ENCODE data around the gene ING5. TPM values are rescaled to one million over a fixed set of nuclear protein-coding genes. Genes with fewer than 3 reads are reported as not detected.
"Not testable (repeated sequence)": the region's sequence is repeated elsewhere in the genome, so short reads cannot be mapped to it uniquely, and the experiment has no call there.

Gene ING5
- total RNA-seq, 1 experiment from 2014 or later = 39.8 TPM

DNA sequence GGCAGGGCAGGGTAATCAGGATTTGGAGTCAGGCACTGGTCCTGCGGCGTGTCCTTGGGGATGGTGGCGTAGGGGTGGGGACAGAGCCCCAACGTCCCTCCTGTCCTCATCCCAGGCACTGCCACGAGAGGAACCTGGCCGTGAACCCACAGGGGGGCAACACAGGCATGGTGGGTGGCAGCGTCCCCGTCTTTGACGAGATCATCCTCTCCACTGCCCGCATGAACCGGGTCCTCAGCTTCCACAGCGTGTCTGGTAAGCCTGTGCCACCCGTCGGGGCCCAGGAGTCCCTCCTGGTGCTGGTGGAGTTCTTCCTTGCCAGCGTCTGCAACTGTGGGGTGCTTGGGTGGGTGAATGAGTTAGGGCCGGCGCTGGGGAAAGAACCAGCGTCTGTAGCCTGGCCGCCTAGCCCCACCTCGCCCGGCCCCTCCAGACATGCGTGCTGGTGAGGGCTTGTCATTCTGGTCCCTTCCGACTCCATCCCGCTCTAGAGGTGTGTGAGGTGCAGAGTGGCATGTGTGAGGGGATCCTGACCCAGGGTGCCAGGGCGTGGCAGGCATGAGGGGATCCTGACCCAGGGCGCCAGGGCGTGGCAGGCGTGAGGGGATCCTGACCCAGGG is 40.6 kb downstream of the ING5 start:
- no TSS peak for BruUV-seq (replicated peaks)
- CTCF ChIA-PET = no interaction called here

DNA sequence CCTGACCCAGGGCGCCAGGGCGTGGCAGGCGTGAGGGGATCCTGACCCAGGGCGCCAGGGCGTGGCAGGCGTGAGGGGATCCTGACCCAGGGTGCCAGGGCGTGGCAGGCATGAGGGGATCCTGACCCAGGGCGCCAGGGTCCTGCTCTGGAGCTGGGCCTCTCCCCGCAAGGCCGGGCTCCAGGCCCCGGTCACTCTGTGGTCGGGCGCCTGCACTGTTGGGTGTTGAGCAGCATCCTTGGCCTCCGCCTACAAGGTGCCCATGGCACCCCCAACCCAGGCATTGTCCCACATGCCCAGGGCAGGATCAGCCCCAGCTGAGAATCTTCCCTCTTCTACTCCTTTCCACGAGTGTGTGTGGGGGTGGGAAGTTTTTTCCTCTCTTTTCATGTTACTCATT is 41.2 kb downstream of the ING5 start:
- CTCF ChIA-PET; in situ Hi-C loops (cut with HindIII; ENCODE audit: low pct_unique_long_range_greater_than_20kb, low sequenced_read_pairs); H3K36me3 ChIP-seq (ENCODE audit: control insufficient read depth, insufficient read depth, low read length); H3K9me3 ChIP-seq (ENCODE audit: control insufficient read depth, insufficient read depth, low read depth, low read length); H3K27me3 ChIP-seq (ENCODE audit: control insufficient read depth, insufficient read depth, low read length); DNase-seq (ENCODE audit: low read depth, low spot score); BruUV-seq (replicated peaks); intact Hi-C loops (cut with micrococcal nuclease; ENCODE audit: unreplicated experiment); ATAC-seq; H3K27ac ChIP-seq (ENCODE audit: low read length); H3K4me3 ChIP-seq (ENCODE audit: low read depth in 2 of 2, low read length in 2 of 2); H3K4me1 ChIP-seq (ENCODE audit: control insufficient read depth, insufficient read depth, low read length): not testable (repeated sequence)
- POLR2A ChIA-PET = interaction anchor here (0.7 kb wide), 1 partner anchor 16 kb away, joined by 5 read pairs; no protein-coding TSS in a partner anchor

More for the DNA sequence above, 40.6 kb downstream of the ING5 start:
- in situ Hi-C loops (cut with HindIII; ENCODE audit: low pct_unique_long_range_greater_than_20kb, low sequenced_read_pairs) = no loop called here
- intact Hi-C loops (cut with micrococcal nuclease; ENCODE audit: unreplicated experiment) = no loop called here
- Histone ChIP-seq H3K27ac (ENCODE audit: low read length) (no peak overlapping the region), H3K4me1 (ENCODE audit: control insufficient read depth, insufficient read depth, low read length) (no peaks in the 10 kb centered on the region), H3K36me3 (ENCODE audit: control insufficient read depth, insufficient read depth, low read length) (no peaks in the 10 kb centered on the region; the same call in 1 of the 2 replicates), H3K9me3 (ENCODE audit: control insufficient read depth, insufficient read depth, low read depth, low read length) (no peaks in the 10 kb centered on the region), H3K27me3 (ENCODE audit: control insufficient read depth, insufficient read depth, low read length) (no peaks in the 10 kb centered on the region), H3K4me3 (ENCODE audit: low read depth in 2 of 2, low read length in 2 of 2) (no peak overlapping the region)
- no peak for DNase-seq (ENCODE audit: low read depth, low spot score)
- POLR2A ChIA-PET = no interaction called here
- no peak for ATAC-seq
- TF ChIP-seq, protein P1, sequence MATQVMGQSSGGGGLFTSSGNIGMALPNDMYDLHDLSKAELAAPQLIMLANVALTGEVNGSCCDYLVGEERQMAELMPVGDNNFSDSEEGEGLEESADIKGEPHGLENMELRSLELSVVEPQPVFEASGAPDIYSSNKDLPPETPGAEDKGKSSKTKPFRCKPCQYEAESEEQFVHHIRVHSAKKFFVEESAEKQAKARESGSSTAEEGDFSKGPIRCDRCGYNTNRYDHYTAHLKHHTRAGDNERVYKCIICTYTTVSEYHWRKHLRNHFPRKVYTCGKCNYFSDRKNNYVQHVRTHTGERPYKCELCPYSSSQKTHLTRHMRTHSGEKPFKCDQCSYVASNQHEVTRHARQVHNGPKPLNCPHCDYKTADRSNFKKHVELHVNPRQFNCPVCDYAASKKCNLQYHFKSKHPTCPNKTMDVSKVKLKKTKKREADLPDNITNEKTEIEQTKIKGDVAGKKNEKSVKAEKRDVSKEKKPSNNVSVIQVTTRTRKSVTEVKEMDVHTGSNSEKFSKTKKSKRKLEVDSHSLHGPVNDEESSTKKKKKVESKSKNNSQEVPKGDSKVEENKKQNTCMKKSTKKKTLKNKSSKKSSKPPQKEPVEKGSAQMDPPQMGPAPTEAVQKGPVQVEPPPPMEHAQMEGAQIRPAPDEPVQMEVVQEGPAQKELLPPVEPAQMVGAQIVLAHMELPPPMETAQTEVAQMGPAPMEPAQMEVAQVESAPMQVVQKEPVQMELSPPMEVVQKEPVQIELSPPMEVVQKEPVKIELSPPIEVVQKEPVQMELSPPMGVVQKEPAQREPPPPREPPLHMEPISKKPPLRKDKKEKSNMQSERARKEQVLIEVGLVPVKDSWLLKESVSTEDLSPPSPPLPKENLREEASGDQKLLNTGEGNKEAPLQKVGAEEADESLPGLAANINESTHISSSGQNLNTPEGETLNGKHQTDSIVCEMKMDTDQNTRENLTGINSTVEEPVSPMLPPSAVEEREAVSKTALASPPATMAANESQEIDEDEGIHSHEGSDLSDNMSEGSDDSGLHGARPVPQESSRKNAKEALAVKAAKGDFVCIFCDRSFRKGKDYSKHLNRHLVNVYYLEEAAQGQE (IDR thresholded peaks at IDR 0.05; ENCODE audit: insufficient read depth in 1 of 2, low read depth in 2 of 2, low read length in 1 of 2) = no peak
- TF ChIP-seq POLR2AphosphoS5 (IDR thresholded peaks at IDR 0.05; ENCODE audit: low read depth, low read length) = no peak
- no peak for TF ChIP-seq TCF7L2 (IDR thresholded peaks at IDR 0.05; ENCODE audit: low read depth, low read length)

DNA sequence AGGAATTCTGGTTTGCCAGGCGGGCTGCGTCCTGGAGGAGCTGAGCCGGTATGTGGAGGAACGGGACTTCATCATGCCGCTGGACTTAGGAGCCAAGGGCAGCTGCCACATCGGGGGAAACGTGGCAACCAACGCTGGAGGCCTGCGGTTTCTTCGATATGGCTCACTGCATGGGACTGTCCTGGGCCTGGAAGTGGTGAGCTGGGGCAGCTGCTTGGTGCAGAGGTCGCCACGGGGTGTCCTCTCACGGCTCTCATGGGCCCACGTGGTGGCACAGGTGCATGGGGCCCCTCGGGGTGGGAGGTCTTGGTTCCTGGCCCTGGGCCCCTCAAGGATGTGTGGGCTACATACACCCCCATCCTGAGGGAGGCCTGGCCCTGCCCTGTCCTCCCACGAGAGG is 41.8 kb downstream of the ING5 start:
- no peaks in the 10 kb centered on the region for H3K9me3 ChIP-seq (ENCODE audit: control insufficient read depth, insufficient read depth, low read depth, low read length)
- H3K36me3 ChIP-seq (ENCODE audit: control insufficient read depth, insufficient read depth, low read length) = no peaks in the 10 kb centered on the region; the same call in 1 of the 2 replicates
- POLR2A ChIA-PET = interaction anchor here (0.7 kb wide), 1 partner anchor 15 kb away, joined by 5 read pairs; no protein-coding TSS in a partner anchor
- no peak for ATAC-seq
- TF ChIP-seq SIN3A (IDR thresholded peaks at IDR 0.05; ENCODE audit: borderline replicate concordance, insufficient read depth, low read depth, low read length) = no peak
- TF ChIP-seq, protein P2, sequence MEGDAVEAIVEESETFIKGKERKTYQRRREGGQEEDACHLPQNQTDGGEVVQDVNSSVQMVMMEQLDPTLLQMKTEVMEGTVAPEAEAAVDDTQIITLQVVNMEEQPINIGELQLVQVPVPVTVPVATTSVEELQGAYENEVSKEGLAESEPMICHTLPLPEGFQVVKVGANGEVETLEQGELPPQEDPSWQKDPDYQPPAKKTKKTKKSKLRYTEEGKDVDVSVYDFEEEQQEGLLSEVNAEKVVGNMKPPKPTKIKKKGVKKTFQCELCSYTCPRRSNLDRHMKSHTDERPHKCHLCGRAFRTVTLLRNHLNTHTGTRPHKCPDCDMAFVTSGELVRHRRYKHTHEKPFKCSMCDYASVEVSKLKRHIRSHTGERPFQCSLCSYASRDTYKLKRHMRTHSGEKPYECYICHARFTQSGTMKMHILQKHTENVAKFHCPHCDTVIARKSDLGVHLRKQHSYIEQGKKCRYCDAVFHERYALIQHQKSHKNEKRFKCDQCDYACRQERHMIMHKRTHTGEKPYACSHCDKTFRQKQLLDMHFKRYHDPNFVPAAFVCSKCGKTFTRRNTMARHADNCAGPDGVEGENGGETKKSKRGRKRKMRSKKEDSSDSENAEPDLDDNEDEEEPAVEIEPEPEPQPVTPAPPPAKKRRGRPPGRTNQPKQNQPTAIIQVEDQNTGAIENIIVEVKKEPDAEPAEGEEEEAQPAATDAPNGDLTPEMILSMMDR (IDR thresholded peaks at IDR 0.05) = no peak
- TF ChIP-seq TCF7L2 (IDR thresholded peaks at IDR 0.05; ENCODE audit: low read depth, low read length) = no peak
- no peak for TF ChIP-seq POLR2AphosphoS5 (IDR thresholded peaks at IDR 0.05; ENCODE audit: low read depth, low read length)
- TF ChIP-seq, protein P1 (IDR thresholded peaks at IDR 0.05; ENCODE audit: insufficient read depth in 1 of 2, low read depth in 2 of 2, low read length in 1 of 2) = no peak
- no peak overlapping the region for H3K4me3 ChIP-seq (ENCODE audit: low read depth in 2 of 2, low read length in 2 of 2)
- no peak overlapping the region for H3K27ac ChIP-seq (ENCODE audit: low read length)
- intact Hi-C loops (cut with micrococcal nuclease; ENCODE audit: unreplicated experiment) = no loop called here
- no peaks in the 10 kb centered on the region for H3K27me3 ChIP-seq (ENCODE audit: control insufficient read depth, insufficient read depth, low read length)
- no peak for DNase-seq (ENCODE audit: low read depth, low spot score)
- no peaks in the 10 kb centered on the region for H3K4me1 ChIP-seq (ENCODE audit: control insufficient read depth, insufficient read depth, low read length)
- CTCF ChIA-PET = no interaction called here
- in situ Hi-C loops (cut with HindIII; ENCODE audit: low pct_unique_long_range_greater_than_20kb, low sequenced_read_pairs) = no loop called here
- BruUV-seq (replicated peaks) = no TSS peak

All from Panc1 (cell line).